Fibroblast of peridontal ligament (primary cell): ENCODE measurements around the gene AIDA.
"Not testable (repeated sequence)": the region's sequence is repeated elsewhere in the genome, so short reads cannot be mapped to it uniquely, and the experiment has no call there.

ENCODE experiments used
- DNase-seq: peaks from one replicate; pipeline ENCODE4 v3.0.0-alpha.2; 2010; ENCODE audit errors: extremely low read depth

The AIDA gene

GRCh38 chr1:222713091-222713961 is 1.0 kb upstream of the AIDA start:
- DNase-seq, result peak; percentile 94

- peak; percentile 63 for DNase-seq
Observed at GRCh38 chr1:222711319-222712252, 705 bp downstream of the AIDA start.

GRCh38 chr1:222709700-222710153 is 2.6 kb downstream of the AIDA start:
- peak; percentile 18 for DNase-seq

GRCh38 chr1:222706815-222707214 is 5.5 kb downstream of the AIDA start:
- DNase-seq, result no peak

- DNase-seq, result no peak
Observed at GRCh38 chr1:222704260-222704659, 8.0 kb downstream of the AIDA start.

- DNase-seq, result no peak
Observed at GRCh38 chr1:222702210-222702609, 10.1 kb downstream of the AIDA start.

GRCh38 chr1:222697826-222698225 is 14.5 kb downstream of the AIDA start:
- DNase-seq, result peak; percentile 86

GRCh38 chr1:222697203-222697602 is 15.1 kb downstream of the AIDA start:
- no peak for DNase-seq

- DNase-seq, result no peak
Observed at GRCh38 chr1:222696741-222697140, 15.6 kb downstream of the AIDA start.

GRCh38 chr1:222694927-222695326 is 17.4 kb downstream of the AIDA start:
- DNase-seq, result no peak

GRCh38 chr1:222691016-222691415 is 21.3 kb downstream of the AIDA start:
- DNase-seq, result no peak

- no peak for DNase-seq
Observed at GRCh38 chr1:222680080-222680479, 32.2 kb downstream of the AIDA start.

- no peak for DNase-seq
Observed at GRCh38 chr1:222670110-222670509, 42.2 kb downstream of the AIDA start.

GRCh38 chr1:222669107-222669506 is 43.2 kb downstream of the AIDA start:
- not testable (repeated sequence) for DNase-seq

- not testable (repeated sequence) for DNase-seq
Observed at GRCh38 chr1:222668184-222668583, 44.1 kb downstream of the AIDA start.

- peak; percentile 20 for DNase-seq
Observed at GRCh38 chr1:222665964-222666363, 46.3 kb downstream of the AIDA start.

- DNase-seq, result no peak
Observed at GRCh38 chr1:222663431-222663934, 48.8 kb downstream of the AIDA start.

- DNase-seq, result no peak
Observed at GRCh38 chr1:222657899-222658298, 54.4 kb downstream of the AIDA start.

- no peak for DNase-seq
Observed at GRCh38 chr1:222656391-222657155, 55.7 kb downstream of the AIDA start.

- peak; percentile 86 for DNase-seq
Observed at GRCh38 chr1:222654849-222655248, 57.4 kb downstream of the AIDA start.

GRCh38 chr1:222653178-222653827 is 59.0 kb downstream of the AIDA start:
- no peak for DNase-seq
